ENCODE data around the gene GRHPR.

- TF ChIP-seq CTCF (IDR thresholded peaks at IDR 0.05; ENCODE audit: insufficient read depth, low read length, poor library complexity, severe bottlenecking) (no peak), EZH2phosphoT487 (conservative IDR thresholded peaks at IDR 0.05; ENCODE audit: low read length) (no peak)
Observed at GRCh38 chr9:37456817-37457216, 34.3 kb downstream of the GRHPR start.
